Tongue (tissue), 2 donors: ENCODE data around the gene FAT1. TPM values are rescaled to one million over a fixed set of nuclear protein-coding genes. Genes with fewer than 3 reads are reported as not detected.

ENCODE experiments used
- DNase-seq: peaks from one replicate; pipeline ENCODE4 v3.0.0-alpha.2; 2015
- total RNA-seq: library from RNA; depleted of rRNA; stranded (reverse); fragments of >200 nt; gene quantifications from one replicate; pipeline ENCODE4 v1.2.3, GENCODE V29; 2014

The FAT1 gene
- total RNA-seq, 1 donor from 2014 or later = 151 TPM

DNA sequence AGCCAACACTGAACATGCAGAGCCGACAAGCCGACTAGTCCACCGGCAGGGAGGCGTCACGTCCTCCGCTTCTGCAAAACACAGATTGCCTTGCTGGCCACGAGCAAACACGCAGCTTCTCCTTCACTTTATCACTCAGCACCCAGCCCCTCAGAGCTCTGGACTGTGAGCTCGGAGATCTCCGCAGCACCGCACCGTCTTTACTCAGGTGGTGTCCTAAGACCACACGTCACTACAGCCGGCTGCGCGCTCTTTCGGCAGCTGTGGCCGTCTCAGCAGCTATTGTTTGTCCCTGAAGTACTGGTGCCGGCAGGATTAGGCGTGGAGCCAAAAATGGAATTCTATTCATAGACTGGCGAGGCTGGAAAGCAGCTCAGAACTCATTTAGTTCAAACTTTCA is 72.0 kb downstream of the FAT1 start:
- DNase-seq = peak; percentile 94

DNA sequence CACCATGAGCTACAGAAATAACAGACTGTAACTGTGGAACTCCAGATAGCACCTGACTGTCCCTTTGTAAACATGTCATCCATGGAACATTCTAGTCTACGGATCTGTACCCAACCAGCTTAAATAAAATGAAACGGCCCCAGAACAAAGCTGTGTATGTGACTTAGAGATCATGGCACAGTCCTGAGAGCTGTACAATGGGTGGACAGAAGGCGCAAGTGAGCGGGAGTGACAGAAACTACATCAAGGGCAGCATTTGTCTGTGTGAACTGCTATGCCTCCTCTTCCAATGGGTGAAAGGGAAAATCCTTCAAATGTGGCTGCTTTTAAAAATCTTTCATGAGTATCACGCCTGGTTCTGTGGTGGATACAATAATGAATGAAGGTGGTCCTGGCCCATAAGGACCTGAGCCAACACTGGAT is 72.5 kb downstream of the FAT1 start:
- DNase-seq = peak; percentile 28

DNA sequence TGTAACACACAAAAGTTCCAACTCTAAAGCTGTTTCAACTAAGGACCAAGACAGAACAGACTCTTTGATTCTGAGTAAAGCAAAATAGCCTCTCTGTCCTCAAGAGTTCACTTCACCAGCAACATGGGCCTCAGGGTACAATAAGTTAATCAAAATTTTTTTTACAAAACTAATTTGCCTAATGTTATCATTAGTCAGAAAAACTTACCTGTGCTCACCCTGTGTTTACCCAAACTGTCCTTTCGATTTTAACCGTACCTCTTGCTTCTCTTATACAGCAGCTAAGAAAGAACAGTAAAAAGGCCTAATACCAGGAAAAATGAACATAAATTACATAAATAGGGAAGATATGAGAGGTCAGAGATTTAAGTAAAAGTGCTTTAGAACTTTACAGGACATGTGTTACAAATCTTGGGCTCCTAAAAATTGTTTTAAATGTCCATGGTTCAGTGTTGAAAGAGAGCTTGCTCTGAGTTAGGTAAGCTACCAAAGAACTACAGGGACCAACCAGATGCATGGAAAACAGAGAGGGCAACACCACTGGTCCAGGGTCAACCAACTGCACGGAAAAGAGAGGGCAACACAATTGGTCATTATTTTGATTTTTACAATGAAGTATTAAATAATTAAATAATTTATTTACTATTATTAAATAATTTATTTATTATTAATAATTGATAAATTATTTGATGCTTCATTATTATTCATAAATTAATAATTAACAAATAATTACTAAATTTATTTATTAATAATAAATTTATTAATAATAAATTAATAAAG is 73.1 kb downstream of the FAT1 start:
- DNase-seq = no peak

DNA sequence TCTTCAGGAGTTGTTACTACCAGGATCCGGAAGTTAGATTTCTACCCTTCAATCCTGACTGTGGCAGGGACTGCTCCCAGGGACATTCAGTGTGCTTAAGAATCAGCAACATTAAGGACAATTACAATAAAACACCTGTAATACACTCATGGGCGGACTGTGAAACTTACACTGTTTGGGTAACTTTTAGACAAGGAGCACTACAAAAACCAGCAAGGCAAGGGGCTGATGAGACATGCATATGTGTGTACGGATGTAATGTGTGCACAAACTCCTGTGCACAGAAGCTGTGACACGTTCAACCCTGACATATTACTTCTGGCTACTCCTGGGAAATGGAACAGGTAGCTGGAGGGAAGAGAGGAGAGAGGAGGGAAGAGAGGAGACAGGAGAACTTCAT is 75.8 kb downstream of the FAT1 start:
- DNase-seq = no peak

DNA sequence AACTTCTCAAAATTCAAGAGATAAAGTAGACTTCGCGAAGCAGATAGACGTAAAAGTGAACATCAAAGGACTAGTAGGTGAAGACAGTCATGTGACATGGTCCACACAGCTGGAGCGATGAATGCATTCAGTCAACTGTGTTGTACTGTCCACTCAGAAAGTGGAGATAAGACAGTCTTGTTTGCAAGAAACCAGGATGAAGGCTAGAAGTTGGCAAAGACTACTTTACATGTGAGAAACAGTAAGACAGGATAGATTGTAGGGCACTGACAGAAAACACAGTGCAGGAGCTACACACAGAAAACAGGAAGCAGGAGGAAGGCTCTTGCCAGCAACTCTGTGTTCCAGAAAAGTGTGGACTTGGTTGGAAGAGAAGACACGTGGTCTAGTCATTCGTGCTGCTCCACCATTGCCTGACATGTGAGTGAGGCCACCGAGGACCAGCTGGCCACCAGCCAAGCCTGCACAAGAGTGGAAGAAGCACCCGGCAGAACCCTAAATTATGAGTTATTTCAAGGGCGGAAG is 78.9 kb downstream of the FAT1 start:
- DNase-seq = no peak

DNA sequence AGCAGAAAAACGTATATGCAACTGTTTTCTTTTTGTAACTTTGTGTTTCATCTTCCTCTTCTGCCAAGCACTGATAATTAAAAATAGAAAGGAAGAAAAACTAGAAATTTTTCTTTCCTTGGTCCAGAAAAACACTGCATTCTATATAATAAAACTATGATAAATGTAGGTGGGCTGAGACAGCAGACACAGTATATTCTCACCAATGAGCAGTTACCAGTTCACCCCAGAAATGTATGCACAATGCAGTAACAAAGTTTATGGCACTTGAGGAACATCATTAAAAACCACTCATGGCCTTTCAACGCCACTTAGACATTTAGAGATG is 79.4 kb downstream of the FAT1 start:
- no peak for DNase-seq

DNA sequence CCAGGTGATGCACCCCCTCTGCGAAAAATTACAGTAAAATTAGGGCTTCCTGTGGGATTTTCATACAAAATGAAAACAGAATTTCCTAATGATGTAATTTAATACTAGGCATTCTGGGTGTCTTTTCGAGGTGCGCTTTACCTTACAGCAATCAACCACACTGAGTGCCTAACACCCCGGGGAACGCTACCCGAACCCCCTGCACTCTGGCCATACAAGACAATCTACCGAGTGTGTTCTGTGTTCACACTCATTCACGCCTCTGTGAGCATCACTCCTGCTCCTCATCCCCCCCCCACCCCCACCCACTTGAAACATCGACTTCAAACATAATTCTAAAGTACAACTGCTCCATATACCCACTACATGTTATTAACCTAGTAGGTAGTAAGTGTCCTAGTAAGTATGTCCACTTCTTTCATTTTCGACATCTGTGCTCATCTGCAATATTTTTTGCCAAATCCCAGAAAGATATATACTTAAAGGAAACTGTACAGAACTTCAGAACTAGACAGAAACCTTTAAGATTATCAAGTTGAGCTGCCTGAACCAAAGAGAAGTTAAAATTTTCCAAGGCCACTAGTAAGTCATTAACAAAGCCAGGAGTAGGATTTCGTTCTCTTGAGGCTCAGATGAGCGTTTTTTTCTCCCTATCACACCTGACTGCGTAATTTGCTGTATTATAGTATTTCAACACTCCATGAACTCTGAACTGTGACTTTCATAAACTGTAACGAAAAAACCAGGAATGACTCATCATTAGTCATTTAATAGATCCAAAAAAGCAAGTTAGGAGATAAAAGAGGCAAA is 80.0 kb downstream of the FAT1 start:
- DNase-seq = no peak

DNA sequence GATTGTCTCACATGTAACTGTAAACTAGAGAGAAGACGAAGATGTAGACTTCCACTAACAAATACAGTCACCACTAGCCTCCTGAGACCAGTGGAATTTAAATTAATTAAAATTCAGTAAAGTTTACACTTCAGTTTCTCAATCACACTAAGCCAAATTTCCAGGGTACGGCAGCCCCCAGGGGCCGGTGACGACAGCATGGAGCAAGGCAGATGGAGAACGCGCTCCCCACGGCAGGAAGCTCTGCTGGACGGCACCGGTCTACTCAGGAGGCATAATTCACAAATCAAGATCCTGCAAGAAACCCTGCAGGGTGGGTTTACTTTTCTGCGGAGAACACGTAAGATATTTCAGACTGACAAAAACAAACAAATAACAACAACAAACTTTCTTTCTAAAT is 80.7 kb downstream of the FAT1 start:
- no peak for DNase-seq

DNA sequence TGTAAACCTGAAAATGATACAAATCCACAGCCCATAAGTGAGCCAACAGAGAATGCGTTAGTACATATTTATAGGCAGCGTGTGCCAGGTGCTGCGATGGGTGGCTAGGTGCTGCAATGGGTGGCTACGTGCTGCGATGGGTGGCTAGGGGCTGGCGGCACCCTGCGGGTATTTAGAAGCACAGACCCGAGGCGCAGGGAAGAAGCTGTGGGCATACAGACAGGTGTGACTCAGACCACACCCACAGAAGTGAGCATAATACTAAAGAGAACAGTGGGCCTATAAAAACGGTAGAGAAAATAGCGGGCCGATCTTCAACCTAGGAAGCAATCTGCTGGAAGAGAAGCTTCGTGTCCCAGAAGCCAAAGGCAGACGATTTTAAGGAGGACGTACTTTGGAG is 81.1 kb downstream of the FAT1 start:
- no peak for DNase-seq

DNA sequence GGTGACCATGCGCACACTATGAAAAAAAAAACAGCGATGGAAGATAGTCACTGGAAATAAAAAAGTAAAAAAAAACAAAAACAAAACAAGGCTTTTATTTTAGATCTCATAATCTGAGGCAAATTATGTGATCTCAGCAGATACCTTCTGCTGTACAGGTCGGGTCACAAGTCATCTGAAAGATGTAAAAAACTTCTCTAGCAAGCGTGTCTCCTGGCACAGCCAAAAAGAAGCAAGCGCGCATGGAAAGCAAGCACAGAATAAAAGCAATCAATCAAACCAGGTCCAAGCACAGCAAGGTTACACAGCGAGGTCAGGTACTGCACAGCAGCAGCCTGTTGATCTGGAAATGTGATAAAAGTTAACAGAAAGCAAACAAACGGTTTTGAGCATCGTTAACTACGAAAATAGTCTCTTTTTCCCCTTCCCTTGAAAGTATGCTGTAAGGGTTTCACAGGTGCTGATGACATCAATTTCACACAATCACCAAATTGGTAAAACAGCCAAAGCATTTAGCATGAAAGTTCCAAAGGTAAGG is 89.0 kb downstream of the FAT1 start:
- DNase-seq = no peak

DNA sequence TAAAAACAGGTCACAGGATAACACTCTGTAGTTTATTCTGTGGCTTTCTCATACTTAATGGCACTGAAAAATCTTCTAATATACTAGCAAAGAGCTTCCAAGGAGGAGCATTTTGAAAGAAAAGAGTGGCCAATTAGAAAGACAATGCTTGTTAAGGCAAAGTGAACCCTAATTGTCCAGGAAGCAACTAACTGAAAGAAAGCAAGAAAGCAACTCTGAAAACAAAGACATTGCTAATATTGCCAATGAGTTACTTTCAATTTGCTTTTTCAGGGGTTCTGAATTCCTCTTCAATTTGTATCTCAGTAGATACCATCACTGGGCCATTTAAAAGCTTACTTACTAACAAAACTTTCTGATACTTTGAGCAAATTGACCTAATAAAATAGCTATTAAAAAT is 89.8 kb downstream of the FAT1 start:
- DNase-seq = no peak

DNA sequence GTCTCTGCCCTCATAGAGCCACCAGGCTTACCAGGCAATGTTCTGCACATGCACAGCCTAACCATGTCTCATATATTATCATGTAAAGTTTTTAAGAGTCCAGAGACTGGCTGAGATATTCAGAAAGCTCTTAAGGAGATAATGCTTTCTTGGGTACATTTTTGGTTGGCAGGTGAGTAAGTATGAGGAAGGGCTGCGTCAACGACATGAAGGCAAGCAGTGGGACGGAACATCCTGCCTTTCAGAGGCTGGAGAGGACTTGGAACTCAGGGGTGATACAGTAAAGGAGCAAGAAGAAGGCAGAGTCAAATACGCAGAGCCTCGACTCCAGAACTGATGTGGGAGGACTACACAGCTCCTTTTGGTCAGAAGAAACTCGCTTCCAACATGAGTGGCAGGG is 93.5 kb downstream of the FAT1 start:
- DNase-seq = no peak

DNA sequence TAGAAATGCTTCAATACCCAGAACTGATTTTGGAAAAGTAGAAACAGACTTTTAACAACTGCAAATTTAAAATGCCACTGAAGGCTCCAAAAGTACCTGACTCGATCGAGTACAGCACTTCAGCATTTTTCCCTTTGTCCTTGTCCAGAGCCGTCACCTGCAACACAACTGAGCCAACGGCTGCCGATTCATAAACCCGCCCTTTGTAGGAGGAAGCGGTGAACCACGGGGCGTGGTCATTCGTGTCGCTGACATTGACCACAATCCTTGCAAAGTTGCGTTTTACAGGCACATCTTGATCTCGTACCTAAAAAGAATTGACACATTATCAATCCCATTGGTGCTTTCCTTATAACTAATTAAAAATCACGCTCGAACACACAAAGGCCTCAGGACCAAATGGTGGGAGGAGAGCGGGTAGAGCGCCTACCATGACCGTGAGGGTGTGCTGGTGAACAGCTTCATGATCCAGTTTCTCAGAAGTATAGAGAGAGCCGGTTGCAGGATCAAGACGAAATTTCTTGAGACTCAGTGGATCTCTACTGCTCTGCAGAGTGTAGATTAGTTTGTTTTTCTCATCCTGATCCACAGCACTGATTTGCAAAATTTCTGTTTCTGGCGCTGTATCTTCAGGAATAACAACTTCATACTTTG is 95.5 kb downstream of the FAT1 start:
- DNase-seq = no peak

DNA sequence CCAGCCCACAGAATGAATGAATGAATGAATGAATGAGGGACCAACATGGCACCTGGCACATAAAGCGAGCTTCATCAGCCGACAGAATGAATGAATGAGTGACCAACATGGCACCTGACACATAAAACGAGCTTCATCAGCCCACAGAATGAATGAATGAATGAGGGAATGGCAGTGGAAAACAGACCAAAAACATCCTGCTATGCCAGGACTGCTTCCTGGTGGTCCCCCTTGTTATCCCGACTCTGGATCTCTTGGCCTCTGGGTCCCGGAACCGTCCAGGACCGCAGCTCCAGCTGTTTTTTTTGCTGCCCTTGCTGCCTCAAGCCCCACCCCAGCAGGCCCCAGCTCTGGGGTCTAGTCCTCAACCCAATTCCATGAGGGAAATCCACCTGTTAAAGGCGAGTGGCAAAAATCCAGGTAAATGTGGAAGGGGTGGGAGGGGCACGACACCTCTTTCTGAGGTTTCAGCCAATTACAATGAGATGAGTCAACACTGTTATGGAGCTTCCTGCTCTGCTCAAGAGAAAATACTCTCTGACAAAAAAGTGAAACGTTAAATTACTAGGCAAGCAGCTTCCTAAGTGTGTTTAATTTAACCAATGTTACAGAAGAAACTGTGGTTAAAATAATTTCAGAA is 96.3 kb downstream of the FAT1 start:
- no peak for DNase-seq

DNA sequence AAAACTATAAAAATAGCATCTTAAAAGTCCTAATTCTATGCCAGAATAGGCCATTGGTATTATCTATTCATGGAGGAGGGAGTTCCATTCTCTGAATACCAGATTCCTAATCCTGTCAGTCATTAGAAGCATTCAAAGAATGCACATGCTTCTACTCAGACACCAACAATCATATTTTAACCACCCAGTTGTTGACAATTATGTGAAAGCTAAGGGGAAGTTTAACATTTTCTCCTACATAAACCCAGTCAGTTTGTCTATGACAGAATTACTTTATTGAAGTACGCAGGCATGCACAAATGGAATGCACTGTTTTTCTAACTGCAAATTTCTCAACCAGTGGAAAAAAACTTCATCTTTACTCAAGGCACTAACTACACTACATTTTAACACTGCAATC is 98.7 kb downstream of the FAT1 start:
- DNase-seq = no peak

DNA sequence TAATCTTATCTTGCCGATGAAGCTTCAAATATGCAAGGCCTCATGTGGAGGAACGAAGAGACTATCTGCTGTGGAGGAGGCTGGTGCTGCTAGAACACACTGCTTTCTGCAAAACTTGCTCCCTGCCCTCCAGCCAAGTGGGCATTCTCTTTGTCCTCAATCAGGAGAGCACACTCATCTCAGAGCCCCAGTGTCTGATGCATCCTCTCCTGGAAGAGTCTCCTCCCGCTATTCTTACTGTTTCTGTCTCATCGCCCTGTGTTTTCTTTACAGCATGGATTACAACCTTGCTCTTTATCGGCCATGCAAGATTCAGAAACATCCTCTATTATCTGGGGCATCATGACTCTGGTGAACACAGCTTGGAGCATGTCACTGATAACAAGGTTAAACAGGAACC is 100.1 kb downstream of the FAT1 start:
- no peak for DNase-seq

DNA sequence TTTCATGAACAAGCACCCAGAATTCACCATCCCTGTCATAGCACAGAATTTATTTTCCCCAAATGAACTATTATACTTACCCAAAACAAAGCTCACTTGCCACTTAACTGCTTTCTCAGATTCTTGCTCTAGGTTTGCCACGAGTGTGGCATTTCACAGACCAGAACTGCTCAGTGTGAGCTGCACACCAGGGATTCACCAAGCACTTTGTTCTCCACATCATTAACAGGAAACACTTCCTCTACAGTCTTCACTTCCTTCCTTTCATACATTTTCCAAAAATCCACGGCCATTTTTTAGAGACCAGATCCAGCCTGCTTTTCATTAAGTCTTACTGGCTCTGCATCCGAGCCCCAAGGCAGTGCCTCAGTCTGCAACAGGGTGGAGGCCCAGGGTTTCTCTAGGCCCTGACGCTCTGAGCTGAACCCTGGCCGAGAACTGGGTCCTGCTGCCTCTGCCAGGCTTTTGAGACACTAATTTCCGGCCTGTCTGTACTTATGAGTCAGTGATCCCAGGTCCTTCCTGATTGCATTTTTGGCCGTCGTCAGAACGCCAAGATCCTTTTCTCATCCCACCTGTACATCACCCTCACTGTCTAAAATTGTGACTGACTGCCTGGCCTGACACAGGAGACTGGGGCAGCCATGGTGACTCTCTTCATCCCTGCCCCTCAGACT is 100.7 kb downstream of the FAT1 start:
- DNase-seq = no peak

DNA sequence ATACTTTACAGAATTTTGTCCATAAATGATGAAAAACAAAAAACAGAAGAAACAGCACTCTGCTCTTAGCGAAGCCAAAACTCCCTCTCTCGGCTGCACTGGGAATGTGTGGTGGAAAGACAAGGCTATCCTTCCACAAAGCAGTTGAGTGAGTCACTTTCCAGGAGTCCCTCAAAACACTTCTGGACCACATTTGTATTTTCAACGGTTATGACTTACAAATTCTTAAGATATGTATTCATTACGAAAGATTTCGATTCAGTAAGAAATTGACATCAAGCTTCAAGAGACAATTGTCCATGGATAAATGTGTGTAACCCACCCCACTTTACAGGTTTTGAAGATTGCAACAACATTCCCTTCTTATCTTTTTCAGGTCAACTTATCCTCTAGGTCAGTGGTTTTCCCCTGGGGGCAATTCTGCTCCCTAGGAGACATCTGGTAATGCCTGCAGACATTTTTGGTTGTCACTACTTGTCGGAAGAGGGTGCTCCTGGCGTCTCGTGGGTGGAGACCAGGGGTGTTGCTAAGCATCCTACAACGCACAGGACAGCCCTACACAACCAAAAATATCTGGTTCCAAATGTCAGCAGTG is 101.6 kb downstream of the FAT1 start:
- no peak for DNase-seq

DNA sequence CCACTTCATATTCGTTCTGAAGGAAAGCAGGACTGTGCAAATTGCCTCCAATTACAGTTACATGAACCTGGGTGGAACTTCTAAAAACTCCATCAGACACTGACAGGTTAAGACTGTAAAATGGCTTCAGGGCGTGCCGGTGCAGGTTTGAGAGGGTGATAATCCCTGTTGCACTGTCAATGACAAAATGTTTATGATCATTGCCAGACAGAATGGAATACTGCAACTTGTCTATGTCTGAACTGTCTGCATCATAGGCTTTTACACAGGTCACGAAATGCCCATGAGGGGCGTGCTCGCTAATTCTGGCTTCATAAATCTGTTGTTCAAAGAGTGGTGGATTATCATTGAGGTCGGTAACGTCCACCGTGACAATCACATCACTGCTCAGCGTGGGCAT is 104.6 kb downstream of the FAT1 start:
- DNase-seq = no peak

DNA sequence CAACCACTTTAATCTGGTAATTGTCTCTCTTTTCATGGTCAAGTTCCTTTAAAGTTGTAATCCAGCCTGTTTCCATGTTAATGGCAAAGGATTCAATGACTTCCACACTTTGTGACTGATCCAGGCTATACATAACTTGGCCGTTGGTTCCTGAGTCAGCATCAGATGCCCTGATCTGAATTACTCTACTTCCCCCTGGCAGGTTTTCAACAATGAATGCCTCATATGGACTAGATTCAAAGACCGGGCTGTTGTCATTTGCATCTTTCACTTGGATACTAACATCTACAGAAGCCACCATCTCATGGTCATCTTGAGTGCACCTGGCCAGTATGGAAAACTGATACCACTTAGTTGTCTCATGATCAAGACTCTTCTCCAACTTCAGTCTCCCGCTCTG is 105.7 kb downstream of the FAT1 start:
- DNase-seq = no peak

DNA sequence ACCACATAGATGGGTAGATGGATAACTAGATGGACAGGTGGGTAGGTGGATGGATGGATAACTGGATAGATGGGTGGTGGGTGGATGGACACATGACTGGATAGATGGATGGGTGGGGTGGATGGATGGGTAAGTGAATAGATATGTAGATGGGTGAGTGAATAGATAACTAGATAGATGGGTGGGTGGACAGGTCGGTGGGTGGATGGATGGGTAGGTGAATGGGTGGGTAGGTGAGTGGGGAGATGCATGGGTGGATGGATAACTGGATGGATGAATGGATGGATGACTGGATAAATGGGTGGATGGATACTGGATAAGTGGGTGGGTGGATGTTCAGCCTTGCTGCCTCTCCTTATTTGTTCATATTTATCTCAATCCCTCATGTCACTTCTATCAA is 116.2 kb downstream of the FAT1 start:
- DNase-seq = no peak
